NCI-H146 treated with DMSO at 0.1 percent for 48 hours (cell line): ENCODE data around the gene PARP15.
"Not testable (repeated sequence)": the region's sequence is repeated elsewhere in the genome, so short reads cannot be mapped to it uniquely, and the experiment has no call there.

Source experiments
- DNase-seq: peaks from one replicate; lab custom pipeline; 2025; ENCODE audit not compliant: unreplicated experiment; lab: John Stamatoyannopoulos, UW

Gene PARP15

GRCh38 chr3:122662505-122662904 lies 85.1 kb downstream of the PARP15 start:
- no peak for DNase-seq

- DNase-seq: no peak
Observed at GRCh38 chr3:122665226-122665786, 87.9 kb downstream of the PARP15 start.

- DNase-seq: no peak
Observed at GRCh38 chr3:122665881-122666280, 88.4 kb downstream of the PARP15 start.

GRCh38 chr3:122668930-122669730 lies 91.7 kb downstream of the PARP15 start:
- no peak for DNase-seq

GRCh38 chr3:122671553-122671952 lies 94.1 kb downstream of the PARP15 start:
- no peak for DNase-seq

- no peak for DNase-seq
Observed at GRCh38 chr3:122674339-122674738, 96.9 kb downstream of the PARP15 start.

- no peak for DNase-seq
Observed at GRCh38 chr3:122676759-122677158, 99.3 kb downstream of the PARP15 start.

- no peak for DNase-seq
Observed at GRCh38 chr3:122677216-122677615, 99.8 kb downstream of the PARP15 start.

GRCh38 chr3:122678506-122678905 lies 101.1 kb downstream of the PARP15 start:
- no peak for DNase-seq

- DNase-seq: peak; percentile 78
Observed at GRCh38 chr3:122679085-122679881, 101.8 kb downstream of the PARP15 start.

- no peak for DNase-seq
Observed at GRCh38 chr3:122679882-122680474, 102.5 kb downstream of the PARP15 start.

GRCh38 chr3:122680475-122681283 lies 103.2 kb downstream of the PARP15 start, which contains the start of gene PARP14:
Gene PARP14, plus strand, starts transcription at chr3:122680839. Its CDS starts 45 bp downstream, at chr3:122680884.
- no peak for DNase-seq

- DNase-seq: no peak
Observed at GRCh38 chr3:122681284-122681973, 104.0 kb downstream of the PARP15 start.

GRCh38 chr3:122681974-122682409 lies 104.5 kb downstream of the PARP15 start:
- DNase-seq: no peak

GRCh38 chr3:122682778-122683411 lies 105.4 kb downstream of the PARP15 start:
- DNase-seq: not testable (repeated sequence)

- DNase-seq: no peak
Observed at GRCh38 chr3:122687298-122687697, 109.8 kb downstream of the PARP15 start.
